Peyer's patch (tissue), 4 donors: ENCODE data around the gene GRID2IP.

Experiments used
- CTCF ChIP-seq, 6 experiments: fragments of 450-650 bp in 4 of 6; fragments of 200-600 bp in 2 of 6; sonication (generic) in 1 of 6; IDR thresholded peaks; one replicate each; pipeline ENCODE4 v1.5.1; 2017 to 2019; ENCODE audit warnings: antibody characterized with exemption in 6 of 6, mild to moderate bottlenecking in 3 of 6, moderate library complexity in 1 of 6
- POLR2A ChIP-seq, 2 donors: fragments of 450-650 bp; IDR thresholded peaks; one replicate each; pipeline ENCODE4 v1.5.1; 2017; ENCODE audit warnings: antibody characterized with exemption in 2 of 2, mild to moderate bottlenecking in 2 of 2, moderate library complexity in 2 of 2

- TF ChIP-seq POLR2A (IDR thresholded peaks at IDR 0.05): no peak
- TF ChIP-seq CTCF (IDR thresholded peaks at IDR 0.05): no peak
These were observed 48.8 kb upstream of the GRID2IP start for GRCh38 chr7:6600093-6600492.
